GM04504 (cell line): ENCODE data around the gene MT1F.
"Not testable (repeated sequence)": the region's sequence is repeated elsewhere in the genome, so short reads cannot be mapped to it uniquely, and the experiment has no call there.

Experiments
- DNase-seq: peaks from one replicate; pipeline ENCODE4 v3.0.0-alpha.2; 2012; ENCODE audit warnings: low read depth

The MT1F gene

DNA sequence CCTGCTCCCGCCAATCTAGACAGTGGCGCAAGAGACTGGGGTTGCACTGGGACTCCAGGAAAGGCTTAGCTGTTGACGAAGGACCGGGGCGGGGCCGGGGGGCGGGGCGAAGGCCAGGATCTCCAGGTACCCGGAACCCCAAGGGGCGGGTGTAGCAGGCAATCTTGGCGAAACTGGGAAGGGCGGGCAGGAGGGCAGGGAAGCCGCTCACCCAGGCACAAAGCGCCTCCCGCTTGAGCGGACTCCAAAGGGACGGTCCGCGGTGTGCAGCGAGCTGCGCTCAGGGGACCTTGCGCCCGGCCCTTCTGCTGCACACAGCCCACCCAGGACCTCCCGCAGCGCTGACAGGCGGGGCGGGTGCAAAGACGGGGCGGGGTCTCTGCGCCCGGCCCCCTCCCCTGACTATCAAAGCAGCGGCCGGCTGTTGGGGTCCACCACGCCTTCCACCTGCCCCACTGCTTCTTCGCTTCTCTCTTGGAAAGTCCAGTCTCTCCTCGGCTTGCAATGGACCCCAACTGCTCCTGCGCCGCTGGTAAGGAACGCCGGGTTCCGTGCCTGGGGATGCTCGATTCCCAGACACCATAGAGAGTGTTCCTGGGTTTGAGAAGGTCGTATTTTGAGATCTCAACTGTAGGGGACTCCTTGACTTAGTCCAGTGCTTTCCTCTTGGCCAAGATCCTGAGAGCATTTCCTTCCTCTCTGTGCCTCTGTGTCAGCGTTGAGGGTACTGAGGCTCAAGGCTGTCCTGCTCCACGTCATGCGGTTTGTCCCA, at the start of gene MT1F:
TSS of gene MT1F (plus strand) at position 405 of the 772 bp plus-strand sequence. CDS start at position 505, 100 bp downstream.
- no peak for DNase-seq

DNA sequence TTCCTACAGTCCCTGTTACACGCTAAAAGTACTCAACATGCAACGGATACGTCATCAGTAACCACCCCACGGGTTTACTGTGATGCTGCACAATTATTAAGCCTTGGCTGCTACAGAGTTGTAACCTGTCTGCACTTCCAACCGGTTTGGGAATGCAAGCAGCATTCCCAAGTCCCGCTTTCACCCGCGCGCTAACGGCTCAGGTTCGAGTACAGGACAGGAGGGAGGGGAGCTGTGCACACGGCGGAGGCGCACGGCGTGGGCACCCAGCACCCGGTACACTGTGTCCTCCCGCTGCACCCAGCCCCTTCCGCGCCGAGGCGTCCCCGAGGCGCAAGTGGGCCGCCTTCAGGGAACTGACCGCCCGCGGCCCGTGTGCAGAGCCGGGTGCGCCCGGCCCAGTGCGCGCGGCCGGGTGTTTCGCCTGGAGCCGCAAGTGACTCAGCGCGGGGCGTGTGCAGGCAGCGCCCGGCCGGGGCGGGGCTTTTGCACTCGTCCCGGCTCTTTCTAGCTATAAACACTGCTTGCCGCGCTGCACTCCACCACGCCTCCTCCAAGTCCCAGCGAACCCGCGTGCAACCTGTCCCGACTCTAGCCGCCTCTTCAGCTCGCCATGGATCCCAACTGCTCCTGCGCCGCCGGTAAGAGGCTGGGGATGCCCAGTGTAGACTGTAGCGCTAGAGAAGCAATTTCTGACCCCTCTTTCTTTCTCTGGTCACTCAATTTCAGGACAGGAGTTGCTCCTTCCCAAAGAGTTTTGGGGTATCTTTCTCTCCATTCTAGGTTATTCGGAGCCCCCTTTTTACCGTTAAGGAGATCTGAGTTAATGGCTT, 49.5 kb upstream of the MT1F start, which contains the start of gene MT2A:
TSS of gene MT2A (plus strand) at position 542 of the 833 bp plus-strand sequence. CDS start at position 614, 72 bp downstream.
- peak; percentile 93 for DNase-seq

DNA sequence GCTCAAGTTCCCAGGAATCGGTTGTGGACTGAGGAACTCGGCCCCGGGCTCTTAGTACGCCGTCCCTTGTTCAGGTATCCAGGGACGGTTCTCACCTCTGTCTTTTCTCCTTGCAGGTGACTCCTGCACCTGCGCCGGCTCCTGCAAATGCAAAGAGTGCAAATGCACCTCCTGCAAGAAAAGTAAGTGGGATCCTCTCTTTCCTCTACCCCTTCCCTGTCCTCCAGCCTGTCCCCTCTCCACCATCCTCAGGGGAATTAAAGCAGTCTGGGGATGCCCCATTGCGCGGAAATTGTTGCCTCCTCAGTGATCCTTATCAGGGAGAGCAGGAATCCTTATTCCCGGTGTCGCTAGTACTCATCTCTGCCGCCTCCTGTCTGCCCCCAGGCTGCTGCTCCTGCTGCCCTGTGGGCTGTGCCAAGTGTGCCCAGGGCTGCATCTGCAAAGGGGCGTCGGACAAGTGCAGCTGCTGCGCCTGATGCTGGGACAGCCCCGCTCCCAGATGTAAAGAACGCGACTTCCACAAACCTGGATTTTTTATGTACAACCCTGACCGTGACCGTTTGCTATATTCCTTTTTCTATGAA, 48.8 kb upstream of the MT1F start:
- DNase-seq: no peak

DNA sequence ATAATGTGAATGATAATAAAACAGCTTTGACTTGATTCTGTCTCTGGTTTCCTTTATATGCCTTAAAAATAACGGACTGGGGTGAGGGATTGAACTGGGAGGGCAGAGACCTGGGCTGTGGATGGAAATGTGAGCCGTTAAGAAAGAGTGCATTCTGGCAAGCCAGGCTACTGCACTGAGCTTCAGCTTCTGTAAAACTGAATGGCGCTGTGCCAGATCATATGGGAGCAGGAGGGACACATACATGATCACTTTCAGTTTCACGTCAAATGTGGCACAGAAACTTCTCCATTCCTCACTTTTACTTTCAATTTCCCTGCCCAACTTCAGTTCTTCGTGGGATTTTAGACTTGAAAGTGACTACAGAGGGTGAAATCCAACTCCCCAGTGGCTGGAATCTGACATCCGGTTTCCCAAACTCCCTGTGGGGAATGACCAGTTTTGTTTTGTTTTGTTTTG, 48.3 kb upstream of the MT1F start:
- peak; percentile 74 for DNase-seq

DNA sequence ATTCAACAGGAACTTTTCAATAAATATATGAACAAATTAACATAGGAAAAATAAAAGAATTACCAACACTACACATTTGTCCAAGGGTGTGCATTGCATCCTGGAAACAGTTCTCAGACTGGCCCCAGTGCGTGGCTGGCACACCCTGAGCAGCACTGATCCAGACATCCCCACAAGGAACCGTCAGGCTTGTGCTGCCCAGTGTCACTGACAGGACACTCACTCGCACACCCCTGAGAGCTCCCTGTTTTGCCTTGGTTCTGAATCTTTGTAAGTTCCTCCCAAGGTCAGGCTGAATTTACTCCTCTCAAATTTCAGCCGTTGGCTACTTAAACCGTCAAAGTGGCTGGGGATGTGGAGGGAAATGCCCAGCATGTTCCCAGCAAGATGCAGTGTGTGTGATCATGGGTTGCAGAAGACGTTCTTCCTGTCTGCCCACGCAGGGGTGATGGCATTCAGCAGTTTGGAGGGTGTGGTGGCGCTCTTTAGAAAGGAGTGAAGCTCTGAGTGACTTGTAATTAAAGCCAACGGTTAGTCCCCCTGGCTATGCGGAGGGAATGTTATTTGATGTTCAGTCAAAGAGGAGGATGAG, 47.6 kb upstream of the MT1F start:
- DNase-seq: no peak

DNA sequence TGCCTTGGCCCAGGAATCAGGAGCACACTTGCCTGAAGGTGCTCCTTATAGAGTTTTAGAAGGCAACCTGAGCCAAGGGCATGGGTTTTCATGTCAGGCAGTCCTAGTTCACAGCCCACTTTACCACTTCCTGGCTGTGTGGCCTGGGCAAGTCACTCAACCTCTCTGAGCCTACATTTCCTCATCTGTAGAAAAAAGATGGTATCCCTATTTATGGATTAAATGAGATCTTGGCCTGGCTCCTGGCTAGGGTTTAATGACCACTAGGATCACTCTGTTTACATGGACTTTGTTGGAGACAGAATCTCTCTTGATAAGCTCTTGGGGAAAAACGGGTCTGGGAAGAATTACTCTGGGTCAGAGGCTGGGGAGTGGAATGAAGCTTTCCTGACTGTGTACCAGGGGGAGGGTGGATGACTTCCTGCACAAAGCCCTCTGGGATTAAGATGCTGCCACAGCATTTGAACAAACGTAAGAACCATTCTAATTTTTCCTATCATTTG, 47.1 kb upstream of the MT1F start:
- no peak for DNase-seq

DNA sequence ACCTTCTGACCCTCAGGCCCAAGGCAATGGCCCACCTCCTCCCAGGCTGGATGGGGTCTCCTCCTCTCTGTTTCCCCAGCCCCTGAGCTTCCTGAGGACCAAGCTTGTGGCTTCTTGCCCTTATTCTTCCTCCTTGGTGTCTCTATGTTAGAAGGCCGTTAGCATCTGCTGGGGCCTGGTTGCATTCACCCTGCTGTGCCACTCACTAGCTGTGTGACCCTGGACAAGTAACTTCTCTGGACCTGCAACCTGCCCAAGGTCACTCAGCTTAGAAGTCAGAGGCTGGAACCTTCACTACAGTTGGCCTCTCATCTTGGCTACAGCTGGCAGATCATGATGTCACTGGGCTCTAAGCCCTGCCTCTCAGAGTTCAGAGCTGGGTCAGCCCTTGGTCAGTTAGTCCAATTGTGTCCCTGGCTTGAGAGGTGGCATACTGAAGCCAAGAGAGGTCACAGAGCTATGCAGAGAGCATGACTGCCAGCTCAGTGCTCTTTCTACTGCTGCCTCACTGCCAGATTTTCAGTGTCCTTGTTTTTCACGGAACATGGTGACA, 46.4 kb upstream of the MT1F start:
- no peak for DNase-seq

DNA sequence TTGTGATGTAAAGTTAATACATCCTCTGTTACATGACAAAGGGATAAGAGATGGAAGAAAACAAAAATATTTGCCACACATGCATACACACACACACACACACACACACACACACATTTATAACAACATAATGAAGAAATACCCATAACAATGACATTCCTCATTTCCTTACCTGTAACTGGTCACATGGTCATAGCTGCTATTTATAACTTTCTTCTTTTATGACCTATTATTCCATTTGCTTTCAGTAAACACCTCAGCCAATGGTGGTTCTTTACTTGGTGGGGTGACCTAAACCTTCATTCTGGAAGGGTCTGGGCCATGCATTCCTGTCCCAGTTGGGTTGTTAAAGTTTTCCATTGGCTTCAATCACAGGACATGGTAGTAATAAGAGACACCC, 44.1 kb upstream of the MT1F start:
- DNase-seq: no peak

DNA sequence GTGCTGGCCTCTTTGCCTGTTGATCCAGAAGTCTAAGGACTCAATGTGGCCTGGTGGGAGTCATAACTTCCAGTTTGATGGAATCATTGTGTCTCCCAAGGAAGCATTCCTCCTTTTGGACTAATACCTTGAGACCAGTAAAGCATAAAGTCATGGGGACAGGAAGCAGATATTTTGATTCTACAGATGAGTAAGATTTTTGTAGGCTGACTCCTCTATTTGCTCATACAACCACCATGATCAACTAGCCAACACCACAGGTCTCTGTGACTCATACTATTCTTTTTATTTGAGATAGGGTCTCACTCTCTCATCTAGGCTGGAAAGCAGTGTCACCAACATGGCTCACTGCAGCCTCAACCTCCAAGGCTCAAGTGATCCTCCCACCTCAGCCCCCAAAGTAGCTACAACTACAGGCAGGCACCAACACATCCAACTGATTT, 43.2 kb upstream of the MT1F start:
- DNase-seq: no peak

DNA sequence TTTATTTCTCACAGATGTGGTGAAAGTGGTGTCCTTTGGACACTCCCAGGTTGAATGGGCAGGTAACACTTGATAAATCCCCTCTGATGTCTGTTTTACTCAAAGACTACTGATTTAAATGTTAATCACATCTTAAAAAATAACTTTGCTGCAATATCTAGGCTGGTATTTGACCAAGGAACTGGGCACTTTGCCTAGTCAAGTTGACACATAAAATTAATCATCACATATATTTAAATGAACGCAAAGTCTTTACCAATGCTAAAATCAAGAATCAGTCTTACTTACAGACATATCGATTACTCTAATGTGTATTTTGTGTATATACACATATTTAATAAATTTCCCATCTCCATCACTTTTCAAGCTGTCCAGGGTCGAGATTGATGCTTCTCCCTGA, 42.4 kb upstream of the MT1F start:
- DNase-seq: no peak

DNA sequence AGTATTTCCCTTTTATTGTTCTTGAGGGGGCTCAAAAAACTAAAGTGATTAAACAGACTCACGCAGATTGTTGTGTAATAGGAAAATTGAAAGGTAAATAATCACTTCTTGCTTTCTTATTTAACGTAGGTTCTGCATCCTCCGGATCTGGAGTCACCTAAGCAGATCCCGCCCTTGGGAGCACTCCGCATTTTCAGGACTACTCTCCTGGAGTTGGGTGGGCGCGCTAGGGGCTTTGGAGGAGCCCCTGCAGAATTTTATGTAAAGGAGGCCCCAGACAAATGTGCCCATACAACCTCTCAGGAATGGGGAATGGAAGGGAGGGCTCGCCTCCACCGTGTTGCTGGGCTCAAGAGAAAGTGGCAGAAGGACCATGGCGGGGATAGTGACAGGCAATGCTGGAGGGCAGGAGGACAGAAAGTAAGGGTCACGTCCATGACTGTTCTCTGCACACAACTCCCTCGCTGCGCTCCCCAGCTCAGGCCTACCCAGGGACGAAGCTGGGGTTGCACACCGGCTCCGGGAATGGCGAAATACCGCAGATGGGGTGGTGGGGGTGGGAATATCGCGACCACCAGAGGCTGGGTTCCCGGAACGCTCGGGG, 41.0 kb upstream of the MT1F start:
- no peak for DNase-seq

DNA sequence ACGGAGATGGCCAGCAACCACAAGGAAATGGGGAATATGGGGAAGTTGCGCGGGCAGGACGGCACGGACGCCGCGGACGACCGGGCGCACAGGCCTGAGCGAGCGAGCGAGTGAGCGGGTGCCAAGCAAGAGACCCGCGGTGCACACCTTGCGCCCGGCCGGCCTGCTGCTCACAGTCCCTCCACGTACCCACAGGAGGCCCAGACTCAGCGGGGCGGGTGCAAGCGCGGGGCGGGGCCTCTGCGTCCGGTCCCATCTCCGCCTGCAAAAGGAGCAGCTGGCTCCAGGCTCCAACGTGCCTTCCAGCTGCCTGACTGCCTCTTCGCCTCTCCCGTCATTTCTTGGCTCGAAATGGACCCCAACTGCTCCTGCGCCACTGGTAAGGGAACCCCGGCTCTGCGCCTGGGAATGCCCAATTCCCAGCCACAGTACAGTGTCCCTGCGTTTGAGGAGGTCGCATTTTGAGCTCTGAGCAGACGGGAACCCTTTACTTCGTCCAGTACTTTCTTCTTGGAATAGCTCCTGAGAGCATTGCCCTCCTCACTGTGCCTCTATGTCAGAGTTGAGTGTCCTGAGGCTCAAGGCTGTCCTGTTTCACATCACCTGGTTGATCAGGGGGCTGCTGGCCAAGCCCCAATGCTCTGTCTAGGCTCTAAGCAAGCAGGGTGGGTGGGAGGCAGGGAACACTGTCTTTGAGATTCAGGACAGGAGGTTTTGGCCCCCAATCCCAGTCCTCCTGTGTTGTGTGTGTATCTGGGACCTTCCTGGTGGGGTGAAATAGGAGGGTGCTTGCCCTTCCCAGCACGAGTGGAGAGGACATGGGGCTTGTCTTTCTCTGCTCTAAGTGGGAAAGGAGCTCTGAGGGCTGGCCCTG, 40.3 kb upstream of the MT1F start:
- no peak for DNase-seq

DNA sequence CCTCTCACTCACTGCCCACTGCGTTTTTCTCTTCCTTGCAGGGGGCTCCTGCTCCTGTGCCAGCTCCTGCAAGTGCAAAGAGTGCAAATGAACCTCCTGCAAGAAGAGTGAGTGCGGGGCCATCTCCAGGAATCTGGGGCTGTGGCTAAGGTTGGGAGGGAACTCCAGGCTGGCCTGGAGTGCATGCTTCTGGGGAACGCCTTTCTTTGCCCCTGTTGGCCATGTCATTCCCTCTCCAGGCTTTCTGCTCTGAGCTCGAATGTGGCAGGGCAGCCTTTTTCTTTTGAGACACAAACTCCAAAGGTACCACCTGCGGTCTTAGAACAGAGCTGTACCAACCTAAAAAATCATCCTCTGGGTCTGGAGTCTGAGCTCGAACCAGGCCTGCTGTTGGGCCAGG, 39.6 kb upstream of the MT1F start:
- DNase-seq: no peak

DNA sequence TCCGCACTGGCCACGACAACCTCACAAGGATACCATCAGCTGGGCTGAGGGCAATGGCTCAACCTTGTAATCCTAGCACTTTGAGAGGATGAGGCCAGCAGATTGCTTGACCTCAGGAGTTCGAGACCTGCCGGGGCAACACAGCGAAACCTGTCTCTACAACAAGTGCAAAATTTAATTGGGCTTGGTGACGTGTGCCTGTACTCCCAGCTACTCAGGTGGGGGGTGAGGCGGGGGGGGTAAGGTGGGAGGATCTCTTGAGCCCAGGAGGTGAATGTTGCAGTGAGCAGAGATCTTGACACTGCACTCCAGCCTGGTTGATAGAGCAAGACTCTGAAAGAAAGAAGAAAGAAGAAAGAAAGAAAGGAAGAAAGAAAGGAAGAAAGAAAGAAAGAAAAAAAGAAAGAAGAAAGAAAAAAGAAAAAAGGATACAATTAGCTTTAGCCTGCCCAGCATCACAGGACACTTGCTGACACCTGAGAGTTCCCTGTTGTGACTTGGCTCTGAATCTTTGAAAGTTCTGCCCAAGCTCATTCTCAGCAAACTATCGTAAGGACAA, 37.3 kb upstream of the MT1F start:
- no peak for DNase-seq

DNA sequence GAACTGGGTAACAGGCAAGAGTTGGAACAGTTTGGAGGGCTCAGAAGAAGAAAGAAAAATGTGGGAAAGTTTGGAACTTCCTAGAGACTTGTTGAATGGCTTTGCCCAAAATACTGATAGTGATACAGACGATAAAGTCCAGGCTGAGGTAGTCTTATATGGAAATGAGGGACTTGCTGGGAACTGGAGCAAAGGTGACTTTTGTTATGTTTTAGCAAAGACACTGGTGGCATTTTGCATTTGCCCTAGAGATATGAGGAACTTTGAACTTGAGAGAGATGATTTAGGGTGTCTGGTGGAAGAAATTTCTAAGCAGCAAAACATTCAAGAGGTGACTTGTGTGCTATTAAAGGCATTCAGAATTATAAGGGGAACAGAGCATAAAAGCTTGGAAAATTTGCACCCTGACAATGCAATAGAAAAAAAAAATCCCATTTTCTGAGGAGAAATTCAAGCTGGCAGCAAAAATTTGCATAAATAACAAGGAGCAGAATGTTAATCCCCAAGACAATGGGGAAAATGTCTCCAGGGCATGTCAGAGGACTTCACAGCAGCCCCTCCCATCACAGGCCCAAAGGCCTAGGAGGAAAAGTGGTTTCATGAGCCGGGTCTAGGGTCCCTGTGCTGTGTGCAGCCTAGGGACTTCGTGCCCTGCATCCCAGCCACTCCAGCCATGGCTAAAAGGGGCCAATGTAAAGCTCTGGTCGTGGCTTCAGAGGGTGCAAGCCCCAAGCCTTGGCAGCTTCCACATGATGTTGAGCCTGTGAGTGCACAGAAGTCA, 35.9 kb upstream of the MT1F start:
- not testable (repeated sequence) for DNase-seq

DNA sequence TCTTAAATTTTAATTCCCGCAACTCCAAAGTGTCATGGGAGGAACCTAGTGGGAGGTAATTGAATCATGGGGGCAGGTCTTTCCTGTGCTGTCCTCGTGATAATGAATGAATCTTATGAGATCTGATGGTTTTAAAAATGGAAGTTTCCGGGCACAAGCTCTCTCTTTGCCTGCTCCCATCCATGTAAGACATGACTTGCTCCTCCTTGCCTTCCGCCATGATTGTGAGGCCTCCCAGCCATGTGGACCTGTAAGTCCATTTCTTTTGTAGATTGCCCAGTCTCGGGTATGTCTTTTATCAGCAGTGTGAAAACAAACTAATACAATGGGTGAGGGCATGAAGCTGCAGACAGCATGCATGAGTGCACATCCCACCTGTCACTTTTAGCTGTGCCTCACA, 34.6 kb upstream of the MT1F start:
- DNase-seq: not testable (repeated sequence)

DNA sequence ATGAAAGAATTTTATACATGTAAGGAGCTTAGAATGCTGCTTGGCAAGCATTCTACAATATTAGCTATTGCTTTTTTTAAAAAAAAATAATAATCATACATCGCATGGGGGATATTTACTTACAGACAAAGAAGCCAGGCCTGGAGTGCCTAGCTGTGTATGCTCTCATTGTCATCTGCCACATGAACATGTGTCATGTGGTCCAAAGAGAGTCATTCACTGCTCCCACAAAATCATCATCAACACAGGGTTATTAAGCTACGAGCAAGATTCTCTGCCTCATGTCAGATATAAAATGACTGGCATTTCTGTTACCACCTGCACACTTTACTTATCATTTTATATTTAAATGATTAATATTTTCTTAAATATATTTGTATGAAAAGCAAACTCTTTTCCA, 34.1 kb upstream of the MT1F start:
- DNase-seq: no peak

DNA sequence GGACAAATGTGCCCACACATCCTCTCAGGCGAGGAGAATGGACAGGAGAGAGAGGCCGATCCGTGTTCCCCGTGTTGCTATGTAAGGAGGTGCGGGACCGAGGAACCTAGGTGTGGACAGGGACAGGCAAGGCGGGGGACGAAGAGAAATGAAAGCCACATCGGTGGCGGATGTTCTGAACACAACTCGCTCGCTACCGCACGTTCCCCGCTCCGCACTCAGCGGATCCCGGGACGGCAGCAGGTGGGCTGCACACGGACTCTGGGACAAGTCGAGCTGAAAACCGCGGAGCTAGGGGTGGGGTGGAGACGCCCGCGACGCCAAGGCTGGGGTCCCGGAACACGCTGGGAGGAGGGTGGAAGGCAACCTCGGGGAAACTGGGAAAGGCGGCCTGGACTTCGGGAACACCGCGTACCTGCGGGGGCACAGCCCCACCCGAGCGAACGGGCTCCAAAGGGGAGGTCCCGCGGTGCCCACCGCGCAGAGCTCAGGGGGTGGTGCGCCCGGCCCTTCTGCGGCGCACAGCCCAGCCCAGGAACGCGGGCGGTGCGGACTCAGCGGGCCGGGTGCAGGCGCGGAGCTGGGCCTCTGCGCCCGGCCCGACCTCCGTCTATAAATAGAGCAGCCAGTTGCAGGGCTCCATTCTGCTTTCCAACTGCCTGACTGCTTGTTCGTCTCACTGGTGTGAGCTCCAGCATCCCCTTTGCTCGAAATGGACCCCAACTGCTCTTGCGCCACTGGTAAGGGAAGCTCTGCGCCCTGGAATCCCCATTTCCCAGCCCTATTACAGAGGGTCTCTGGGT, 32.4 kb upstream of the MT1F start, which contains the start of gene MT1E:
TSS of gene MT1E (plus strand) at position 642 of the 803 bp plus-strand sequence. CDS start at position 713, 71 bp downstream.
- no peak for DNase-seq
